HG03097 (cell line): ENCODE data around the gene PDE1C.
"Not testable (repeated sequence)": the region's sequence is repeated elsewhere in the genome, so short reads cannot be mapped to it uniquely, and the experiment has no call there.

Source experiments
- ATAC-seq: cut with Tn5 transposase; IDR thresholded peaks from one replicate; pipeline ENCODE4 v1.9.1; 2021; ENCODE audit not compliant: unreplicated experiment, low FRiP score

PDE1C gene

DNA sequence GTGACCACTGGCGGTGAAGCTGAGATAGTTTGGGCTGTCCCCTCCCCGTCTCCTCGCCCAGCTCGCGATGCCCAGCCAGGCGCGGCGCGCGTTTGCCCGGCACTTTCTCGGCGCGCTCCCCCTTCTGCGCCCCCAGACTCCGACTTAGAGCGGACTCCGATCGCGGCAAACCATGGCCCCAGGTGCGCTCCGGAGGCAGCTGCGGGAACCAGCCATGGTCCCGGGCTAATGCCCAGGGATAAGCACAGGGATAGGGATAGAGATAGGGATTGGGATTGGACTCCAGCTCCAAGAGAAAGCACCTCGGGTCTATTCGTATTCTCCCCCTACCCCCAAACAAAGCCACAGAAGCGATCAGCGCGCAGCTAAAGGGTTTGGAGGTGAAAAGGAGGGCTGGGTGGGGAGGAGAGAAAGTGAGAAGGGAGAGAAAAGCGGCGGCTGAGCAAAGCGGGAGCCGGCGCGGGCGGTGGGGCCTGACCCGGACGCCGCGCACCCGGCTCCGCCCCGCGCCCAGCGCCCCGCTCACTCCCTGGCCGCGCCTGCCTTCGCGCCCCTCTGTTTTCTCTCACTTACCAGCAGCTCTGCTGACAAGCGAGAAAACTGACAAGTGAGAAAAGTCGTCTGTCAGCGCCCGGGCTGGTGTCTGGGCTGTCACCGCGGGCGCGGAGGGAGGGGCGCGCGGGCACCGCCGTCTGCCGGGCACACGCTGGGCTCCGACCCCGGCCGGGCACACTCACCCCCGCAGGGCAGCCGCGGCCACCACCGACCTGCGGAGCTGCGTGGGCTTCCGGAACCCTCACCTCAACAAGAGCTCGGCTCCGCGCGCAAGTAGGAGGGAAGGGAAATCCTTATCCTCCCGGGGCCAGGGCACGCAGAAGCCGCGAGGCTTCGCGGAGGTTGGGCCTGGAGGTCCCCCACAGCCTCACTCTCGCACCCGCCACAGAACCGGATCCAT is at the start of gene PDE1C:
Gene PDE1C, minus strand, starts transcription at position 2 of the 955 bp plus-strand sequence.
- ATAC-seq, result no peak

DNA sequence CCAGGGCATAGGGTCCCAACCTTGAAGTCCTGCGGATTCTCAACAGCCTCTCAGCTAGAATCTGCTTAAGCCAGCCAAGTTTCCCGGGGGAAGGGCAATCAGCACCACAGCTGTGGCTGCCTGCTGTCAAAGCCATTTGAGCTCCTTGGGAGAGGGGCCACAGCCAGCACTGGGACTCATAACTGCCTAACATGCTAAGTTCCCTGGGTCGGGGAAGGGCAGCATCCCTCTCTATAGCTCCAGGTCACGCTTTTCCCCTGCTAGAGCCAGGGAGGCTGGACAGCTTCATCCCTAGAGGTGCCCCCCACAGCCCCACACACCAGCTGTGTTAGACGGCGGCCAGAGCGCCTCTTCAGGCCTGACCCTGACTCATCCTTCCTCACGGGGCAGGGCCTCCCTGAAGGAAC is 49.6 kb upstream of the PDE1C start:
- no peak for ATAC-seq

DNA sequence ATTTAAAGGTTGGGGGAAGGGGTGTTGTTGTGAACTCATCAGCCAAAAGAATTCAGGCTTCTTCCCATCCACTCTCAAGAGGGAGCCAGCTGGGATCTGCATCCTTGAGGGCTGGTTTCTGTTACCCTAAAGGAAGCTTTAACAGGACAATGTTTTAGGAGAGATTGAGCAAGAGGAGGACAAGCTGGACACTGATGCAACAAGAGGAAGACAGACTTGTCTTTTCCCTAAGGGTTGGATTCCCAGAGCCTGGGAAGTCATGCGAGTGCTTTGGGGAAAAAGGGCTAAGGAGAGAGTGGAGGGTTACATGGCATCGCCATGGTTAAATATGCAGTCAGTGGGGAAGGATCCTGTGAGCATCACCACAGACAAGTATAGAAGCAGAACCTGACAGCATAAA is 47.6 kb upstream of the PDE1C start:
- ATAC-seq, result no peak

DNA sequence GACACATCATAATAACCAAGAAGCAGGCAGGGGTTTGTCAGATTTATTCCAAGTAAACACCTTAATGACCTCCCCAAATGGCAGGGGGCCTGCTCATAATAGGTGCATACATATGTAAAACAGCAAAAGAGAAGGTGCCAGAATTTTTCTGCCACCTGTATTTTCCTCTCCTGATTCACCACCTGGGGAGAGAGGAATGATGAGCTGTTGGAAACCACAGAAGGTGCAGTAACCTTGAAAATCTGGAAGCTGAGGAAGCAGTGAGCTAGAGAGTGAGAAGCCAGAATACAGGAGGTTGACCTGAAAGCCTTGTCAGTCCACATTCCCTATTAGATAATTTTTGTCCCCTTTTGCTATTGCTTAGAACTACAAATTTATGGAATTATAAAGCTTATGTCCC is 46.2 kb upstream of the PDE1C start:
- ATAC-seq, result no peak

DNA sequence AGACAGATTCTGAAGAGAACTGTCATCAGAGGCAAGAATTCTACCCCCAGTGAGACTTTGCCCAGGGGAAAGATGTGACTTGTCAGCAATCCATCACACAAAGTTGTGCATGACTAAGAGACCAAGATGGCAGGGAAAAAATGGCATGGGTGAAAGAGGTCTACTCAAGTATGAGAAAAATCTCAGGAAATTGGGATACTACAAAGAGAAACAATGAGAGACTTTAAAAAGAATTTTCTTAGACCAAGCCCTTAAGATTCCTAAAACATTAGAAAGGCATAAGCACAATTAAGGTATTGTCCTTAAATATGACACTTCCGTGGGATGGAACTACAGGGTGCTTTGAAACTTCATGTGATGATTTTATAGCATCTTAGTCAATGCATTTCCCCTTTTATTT is 45.6 kb upstream of the PDE1C start:
- ATAC-seq, result no peak

DNA sequence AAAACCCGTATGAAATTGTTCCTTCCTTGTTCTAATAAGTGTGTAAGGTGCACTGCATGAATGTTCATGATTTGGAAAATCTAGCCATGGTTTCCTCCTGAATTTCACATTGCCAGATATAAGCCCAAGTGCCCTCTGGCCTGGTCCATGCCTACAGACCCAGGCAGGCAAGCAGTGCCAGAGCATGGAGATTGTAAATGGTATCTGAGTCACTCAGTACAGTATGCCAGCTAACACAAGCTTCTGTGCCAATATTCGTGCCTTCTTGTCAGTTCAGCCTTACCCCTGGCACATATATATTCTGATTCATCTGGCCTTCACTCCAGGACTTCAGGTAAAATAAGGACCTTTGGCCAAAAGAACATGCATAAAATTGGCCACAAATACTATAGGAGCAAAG is 38.4 kb upstream of the PDE1C start:
- no peak for ATAC-seq

DNA sequence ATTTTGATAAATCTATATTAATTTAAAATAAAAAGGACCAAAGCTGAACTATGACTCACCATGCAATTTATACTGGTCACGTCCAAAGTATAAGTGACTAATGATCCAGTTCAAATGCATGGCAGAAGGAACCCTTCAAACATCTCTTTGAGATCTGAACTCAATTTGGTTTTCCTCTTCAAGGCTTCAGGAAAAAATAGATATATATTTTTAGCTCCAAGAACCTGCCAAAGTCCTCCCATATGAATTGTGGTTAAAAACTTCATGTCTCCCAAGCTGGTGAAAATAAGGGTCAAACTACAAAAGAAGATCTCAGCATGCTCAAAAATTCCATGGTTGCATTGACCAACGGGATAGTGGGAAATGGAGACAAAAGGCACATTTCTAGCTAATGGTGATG is 34.6 kb upstream of the PDE1C start:
- no peak for ATAC-seq

DNA sequence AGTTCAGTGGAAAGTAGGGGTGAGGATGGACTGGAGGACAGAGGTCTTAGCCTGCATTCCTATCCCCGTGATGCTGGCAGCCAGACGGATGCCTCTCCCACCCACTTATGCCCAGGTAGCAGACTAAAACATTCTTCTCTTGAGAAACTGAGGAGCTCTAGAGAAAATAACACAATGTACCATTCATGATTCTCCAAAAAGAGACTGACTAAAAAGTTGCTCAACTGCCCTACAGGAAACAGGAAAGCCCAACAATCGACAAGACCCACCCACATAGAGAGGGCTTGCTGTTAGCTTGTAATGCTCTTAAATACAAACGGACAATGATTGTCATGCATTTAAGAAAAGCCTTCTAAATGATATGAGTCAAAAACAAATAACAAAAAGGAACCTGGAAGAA is 33.2 kb upstream of the PDE1C start:
- ATAC-seq, result no peak

DNA sequence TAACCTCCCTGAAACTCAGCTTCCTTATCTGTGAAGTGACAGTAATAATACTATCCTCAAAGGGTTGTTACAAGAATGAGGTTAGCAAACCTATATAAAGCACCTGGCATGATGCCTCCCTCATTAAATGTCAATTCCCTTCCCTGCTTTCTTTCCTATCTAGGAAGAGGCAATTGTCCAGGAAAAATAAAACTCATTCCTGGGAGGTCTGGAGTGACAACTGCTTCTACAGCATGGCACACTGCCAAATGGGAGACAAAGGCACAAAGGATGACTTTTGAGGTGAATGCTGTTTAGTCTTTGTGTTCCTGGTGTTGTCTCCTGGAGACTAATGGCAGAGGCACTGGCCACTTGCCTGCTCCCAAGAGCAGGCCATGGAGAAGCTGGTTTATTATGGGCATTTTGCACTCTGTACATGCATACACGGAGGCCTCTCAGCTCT is 32.2 kb upstream of the PDE1C start:
- no peak for ATAC-seq

DNA sequence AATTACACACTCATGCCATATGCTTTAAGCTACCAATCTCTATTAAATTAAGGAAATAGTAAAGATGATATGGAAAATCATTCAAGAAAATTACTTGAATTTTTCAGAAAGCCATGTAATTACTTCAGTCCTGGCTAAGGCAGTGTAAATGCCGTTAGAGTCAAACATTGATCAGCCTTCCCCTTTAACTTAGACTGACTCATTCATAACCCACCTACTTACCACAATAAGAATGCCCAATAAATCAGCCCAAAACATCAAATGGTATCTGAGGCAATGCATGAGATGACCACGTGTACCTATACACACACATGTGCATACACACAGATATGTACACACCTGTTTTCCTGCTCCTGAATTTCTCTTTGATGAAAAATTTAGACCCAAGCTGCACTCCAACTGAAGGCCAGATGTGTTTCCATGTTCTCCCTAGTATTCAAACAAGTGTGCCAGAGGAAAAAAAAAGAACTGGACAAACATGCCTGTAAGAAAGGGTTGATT is 30.2 kb upstream of the PDE1C start:
- no peak for ATAC-seq

DNA sequence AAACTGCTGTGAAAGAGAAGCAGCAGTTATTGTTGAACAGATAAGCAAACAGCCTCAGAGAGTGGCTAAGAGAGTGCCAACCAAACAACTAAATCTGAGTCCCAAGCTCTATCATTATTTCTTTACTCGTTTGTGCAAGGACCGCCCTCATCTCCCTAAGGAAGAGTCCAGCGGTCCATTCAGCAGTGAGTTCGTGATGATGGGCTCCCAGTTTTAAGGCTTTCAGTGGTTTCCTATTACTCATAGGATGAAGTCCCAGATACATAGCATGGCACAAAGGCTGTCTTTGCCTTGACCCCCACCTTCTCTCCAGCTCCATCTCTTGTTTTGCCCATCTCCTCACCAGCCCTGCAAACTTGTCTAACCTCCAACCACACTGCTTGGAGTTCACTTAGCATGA is 24.3 kb upstream of the PDE1C start:
- no peak for ATAC-seq

DNA sequence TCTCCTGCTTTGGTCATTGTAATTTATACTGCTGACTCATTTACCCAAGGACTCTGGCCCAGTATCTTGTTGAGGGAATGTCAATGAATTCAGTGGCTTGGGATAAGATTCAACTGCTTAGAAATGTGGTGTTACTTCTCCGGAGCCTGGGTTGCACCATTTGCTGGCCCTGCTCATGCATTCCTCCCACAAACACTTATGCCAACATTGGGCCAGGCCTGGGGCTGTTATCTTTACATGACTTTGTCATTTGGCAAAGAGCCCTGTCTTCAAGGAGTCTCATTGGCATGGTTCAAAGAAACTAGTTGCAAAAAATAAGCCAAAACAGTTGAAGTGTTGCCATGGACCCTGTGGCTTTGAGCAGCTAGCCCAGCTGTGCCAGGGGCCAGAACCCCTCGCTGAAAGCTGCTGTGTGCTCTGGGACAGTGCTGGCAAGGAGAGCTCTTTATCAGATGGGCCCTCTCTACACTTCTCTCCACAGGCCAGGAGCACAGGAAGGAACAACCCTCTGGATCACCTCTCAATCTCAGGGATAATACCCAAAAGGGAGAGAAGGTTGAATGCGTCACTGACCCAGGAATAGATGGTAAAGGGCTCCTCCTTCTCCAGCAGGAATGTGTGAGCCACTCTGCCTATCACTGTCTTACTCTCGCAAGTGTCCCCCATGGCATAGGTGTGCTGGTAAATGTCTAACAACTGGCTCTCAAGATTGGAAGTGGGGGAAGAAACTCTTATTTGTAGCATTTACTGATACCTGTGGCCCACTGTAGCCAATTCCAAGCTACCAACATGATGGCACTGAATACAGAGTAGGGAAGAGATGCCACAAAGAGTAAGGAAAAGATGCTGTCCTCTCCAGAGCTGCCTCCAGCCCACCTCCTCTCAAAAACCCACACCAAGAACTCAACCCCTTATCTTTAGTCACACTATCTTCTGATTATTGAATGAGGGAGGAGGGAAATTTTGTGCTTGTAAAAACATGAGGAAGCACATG is 23.5 kb upstream of the PDE1C start:
- ATAC-seq, result no peak

DNA sequence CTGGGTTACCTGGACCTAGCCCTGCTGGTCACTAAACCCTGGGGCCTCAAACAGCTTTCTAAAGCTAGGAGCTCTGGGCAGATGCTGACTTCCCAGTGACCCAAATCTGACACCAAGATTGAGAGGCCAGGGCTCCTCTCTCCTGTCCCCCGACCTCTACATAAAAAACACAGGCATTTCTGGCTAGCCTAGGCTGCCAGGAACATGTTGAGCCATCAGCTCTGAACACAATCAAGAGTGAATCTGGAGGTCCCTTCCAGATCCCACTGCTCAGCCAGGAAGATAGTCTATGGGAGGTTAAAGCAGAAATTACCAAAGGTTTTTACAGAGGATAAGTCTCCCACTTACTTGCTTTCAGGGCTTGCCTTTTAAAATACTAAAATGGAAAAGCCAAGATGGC is 22.1 kb upstream of the PDE1C start:
- no peak for ATAC-seq

DNA sequence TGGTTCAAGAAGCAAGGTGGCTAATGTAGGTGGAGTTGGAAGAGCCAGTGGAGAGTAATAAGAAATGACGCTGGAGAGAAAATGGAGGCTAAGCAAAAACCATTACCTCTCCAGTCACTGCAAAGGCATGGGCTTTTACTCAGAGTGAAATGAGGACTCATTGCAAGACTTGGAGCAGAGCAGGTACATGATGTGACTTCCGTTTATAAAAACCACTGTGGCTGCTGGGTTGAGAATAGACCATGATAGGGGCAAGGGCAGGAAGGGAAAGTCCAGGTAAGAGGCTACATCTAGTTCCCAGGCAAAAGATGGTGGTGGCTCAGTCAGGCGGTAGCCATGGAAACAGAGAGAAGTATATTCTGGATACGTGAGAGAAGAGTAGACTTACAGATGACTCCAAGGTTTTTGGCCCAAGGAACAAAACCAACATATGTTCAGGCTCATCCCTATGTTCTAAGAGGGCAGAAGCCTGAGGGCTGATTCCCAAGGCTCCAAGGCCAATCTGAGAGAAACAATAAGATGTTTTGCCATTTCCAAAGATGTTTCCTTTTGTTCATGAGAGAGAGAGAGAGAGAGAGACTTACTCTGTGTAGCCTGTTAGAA is 21.5 kb upstream of the PDE1C start:
- no peak for ATAC-seq

DNA sequence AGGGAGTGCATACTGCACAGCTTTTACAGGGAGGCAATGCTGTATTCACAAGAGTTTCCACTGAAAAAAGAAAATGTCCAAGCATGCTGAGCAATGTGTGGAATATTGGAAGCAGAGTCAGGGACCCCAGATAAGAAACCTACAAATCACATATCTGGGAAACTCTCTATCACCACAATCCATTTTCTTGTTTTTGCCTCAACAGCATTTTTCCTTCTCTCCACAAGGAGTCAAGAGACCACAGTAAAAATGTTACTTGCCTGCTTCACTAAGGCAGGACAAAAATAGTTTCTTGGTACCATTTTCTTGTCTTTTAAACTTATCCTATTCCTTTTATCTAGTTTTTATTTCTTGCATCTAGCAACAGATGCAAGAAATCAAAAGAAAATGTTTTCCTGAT is 19.5 kb upstream of the PDE1C start:
- ATAC-seq, result no peak

DNA sequence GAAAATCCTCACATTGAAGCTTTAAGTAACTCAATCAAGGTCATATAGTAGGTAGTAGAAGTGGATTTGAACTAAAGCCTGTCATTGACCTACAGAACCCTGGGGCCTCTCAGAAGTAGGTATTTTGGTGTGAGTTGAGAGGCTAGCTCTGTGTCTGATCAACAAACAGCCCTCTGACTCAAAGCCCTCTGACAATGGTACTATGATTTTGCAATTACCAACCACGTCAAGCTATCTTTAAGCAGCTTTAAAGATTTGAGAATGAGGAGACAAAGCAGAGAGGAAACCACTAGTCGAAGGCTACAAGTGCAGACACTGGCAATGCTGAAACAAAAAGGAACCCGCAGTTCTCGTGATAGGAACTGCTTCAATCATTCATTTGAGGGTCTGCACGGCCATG is 19.0 kb upstream of the PDE1C start:
- ATAC-seq, result no peak

DNA sequence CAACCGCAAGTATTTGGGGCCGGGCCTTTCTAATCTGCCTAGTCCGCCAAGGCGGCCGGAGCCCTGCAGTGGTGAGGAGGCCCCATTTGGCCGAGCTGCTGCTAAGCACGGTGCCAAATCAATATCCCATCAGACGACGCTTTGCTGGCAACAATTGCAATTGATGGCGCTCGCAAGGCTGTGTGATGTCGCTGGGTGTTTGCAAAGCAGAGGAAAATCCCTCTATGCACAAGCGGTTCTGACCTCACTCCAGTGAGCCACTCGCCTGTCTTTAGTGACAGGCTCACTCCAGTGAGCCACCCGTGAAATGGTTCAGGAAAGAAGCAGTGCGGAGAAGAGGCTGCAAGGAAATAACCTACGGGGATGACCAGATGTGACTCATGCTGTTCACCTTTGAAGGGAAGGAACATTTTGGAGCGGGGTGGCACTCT is 18.3 kb upstream of the PDE1C start:
- no peak for ATAC-seq

DNA sequence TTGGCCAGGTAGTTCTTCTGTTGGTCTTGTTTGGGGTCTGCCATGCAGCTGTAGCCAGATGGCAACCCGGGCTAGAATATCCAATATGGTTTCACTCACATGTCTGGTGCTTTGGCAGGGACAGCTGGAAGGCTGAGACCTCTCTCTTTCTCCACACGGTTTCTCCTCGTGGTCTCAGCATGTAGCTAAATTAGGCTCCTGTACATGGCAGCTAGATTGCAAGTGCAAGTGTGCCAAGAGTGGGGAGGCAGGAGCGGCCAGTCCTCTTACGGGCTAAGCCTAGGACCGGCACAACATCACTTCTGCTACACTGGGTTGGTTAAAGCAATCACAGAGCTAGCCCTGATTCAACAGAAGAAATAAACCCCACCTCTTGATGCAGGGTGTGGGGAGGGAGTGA is 9.3 kb upstream of the PDE1C start:
- ATAC-seq, result no peak

DNA sequence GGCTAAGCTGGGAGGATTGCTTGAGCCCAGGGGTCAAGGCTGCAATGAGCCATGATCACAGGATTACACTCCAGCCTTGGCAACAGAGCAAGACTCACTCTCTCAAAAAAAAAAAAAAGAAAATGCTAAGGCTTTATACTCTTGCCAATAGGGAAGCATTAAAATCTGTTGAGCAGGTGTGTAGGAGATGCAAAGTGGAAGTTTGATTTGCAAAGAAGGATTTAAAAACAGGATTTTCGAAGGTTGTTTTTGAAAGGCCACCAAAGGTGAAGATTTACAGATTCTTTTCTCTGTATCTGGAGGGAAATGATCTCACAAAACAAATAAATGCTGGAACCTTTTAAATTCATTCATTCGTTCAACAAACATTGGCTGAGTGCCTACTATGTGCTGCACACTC is 8.6 kb upstream of the PDE1C start:
- no peak for ATAC-seq

DNA sequence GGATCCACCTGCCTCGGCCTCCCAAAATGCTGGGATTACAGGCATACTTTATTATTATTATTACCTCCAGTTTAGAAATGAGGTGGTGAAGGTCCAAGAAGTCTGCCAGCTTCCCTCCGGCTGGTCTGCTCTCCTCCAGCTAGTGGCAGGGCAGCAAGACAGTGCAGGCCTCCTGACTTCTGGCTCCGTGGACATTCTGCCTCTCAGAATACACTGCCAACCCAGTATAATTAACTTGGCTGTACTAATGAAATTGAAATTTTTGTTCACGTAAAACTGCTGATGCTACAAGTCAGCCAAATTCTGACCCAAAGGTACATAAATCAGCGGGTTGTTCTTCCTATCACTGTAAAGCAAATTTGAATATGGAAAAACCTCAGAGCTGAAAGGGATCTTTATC is 7.6 kb upstream of the PDE1C start:
- no peak for ATAC-seq

DNA sequence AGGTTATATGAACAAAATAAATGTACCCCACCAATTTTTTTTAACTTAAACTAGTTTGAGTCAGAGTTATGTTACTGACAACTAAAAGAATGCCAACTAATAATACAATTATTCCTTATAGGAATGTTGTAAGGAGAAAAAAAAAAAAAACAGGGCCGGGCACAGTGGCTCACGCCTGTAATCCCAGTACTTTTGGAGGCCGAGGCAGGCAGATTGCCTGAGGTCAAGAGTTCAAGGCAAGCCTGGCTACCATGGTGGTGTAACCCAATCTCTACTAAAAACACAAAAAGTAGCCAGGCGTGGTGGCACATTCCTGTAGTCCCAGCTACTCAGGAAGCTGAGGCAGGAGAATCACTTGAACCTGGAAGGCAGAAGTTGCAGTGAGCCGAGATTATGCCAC is 6.6 kb upstream of the PDE1C start:
- ATAC-seq, result not testable (repeated sequence)
